Stimulated activated CD8-positive, alpha-beta memory T cell treated with anti-CD3 and anti-CD28 coated beads, Interleukin-2, amount 100 ng/mL, for 1 hour (primary cell): Measurements from ENCODE around the gene PISD.
"Not testable (repeated sequence)": the region's sequence is repeated elsewhere in the genome, so short reads cannot be mapped to it uniquely, and the experiment has no call there.

ENCODE experiments used
- DNase-seq, 2 donors: peaks; one replicate each; pipeline ENCODE4 v3.0.0-alpha.2; 2020; ENCODE audit warnings: low read depth in 2 of 2

Gene PISD

GRCh38 chr22:31661851-31662667, at the start of gene PISD:
Gene PISD (minus strand): TSS chr22:31662215. CDS start chr22:31662208, 7 bp downstream.
- peak; percentile 92 to 93 for DNase-seq

- not testable (repeated sequence) for DNase-seq
Observed at GRCh38 chr22:31711226-31711625, 49.2 kb upstream of the PISD start.

GRCh38 chr22:31707519-31707918, 45.5 kb upstream of the PISD start:
- DNase-seq = no peak

GRCh38 chr22:31695423-31695822, 33.4 kb upstream of the PISD start:
- no peak for DNase-seq

GRCh38 chr22:31694046-31694445, 32.0 kb upstream of the PISD start:
- DNase-seq = not testable (repeated sequence)

- DNase-seq = no peak
Observed at GRCh38 chr22:31692186-31692886, 30.3 kb upstream of the PISD start.

GRCh38 chr22:31691408-31691807, 29.4 kb upstream of the PISD start:
- DNase-seq = no peak

GRCh38 chr22:31683181-31684105, 21.4 kb upstream of the PISD start:
- DNase-seq = no peak

GRCh38 chr22:31682751-31683150, 20.7 kb upstream of the PISD start:
- DNase-seq = no peak

- no peak for DNase-seq
Observed at GRCh38 chr22:31681349-31682345, 19.6 kb upstream of the PISD start.

GRCh38 chr22:31680861-31681341, 18.9 kb upstream of the PISD start:
- no peak for DNase-seq

- DNase-seq = no peak
Observed at GRCh38 chr22:31678748-31679147, 16.7 kb upstream of the PISD start.

GRCh38 chr22:31676700-31677099, 14.7 kb upstream of the PISD start:
- peak; percentile 74 to 84 for DNase-seq

- DNase-seq = not testable (repeated sequence)
Observed at GRCh38 chr22:31674219-31674618, 12.2 kb upstream of the PISD start.

- not testable (repeated sequence) for DNase-seq
Observed at GRCh38 chr22:31668849-31669248, 6.8 kb upstream of the PISD start.

- DNase-seq = no peak
Observed at GRCh38 chr22:31662668-31663037, 638 bp upstream of the PISD start.

GRCh38 chr22:31660860-31661341, 1.1 kb downstream of the PISD start:
- DNase-seq = not testable (repeated sequence)

GRCh38 chr22:31659246-31659645, 2.8 kb downstream of the PISD start:
- no peak for DNase-seq

- no peak for DNase-seq
Observed at GRCh38 chr22:31654408-31654807, 7.6 kb downstream of the PISD start.

- no peak for DNase-seq
Observed at GRCh38 chr22:31653944-31654343, 8.1 kb downstream of the PISD start.
